Fibroblast of lung (primary cell): Measurements from ENCODE around the gene C6orf136.

ENCODE experiments used
- CTCF ChIP-seq, 2 donors: IDR thresholded peaks in 1 of 2; conservative IDR thresholded peaks in 1 of 2; 1 replicate in 1 of 2; 2 replicates in 1 of 2; pipeline ENCODE4 v1.5.1; 2011 to 2012; ENCODE audit warnings: low read length in 2 of 2, control low read depth in 1 of 2, inconsistent platforms in 1 of 2, low read depth in 1 of 2, mild to moderate bottlenecking in 1 of 2
- EZH2 ChIP-seq: IDR thresholded peaks from 2 replicates; pipeline ENCODE4 v1.5.1; 2012; ENCODE audit warnings: low read length, control low read depth, mild to moderate bottlenecking; ENCODE audit errors: missing control alignments

- TF ChIP-seq CTCF (conservative IDR thresholded peaks at IDR 0.05 in 1 of 2, IDR thresholded peaks at IDR 0.05 in 1 of 2; ENCODE audit: low read depth in 1 of 2, low read length in 2 of 2): no peak
- no peak for TF ChIP-seq EZH2
These were observed 30.7 kb upstream of the C6orf136 start for GRCh38 chr6:30615958-30616810.
